GM21423 (cell line): ENCODE results near the gene RIMOC1.

Source experiments
- ATAC-seq: cut with Tn5 transposase; IDR thresholded peaks from one replicate; pipeline ENCODE4 v1.9.1; 2021; ENCODE audit warnings: mild to moderate bottlenecking, moderate library complexity; ENCODE audit not compliant: unreplicated experiment

RIMOC1 gene, protein sequence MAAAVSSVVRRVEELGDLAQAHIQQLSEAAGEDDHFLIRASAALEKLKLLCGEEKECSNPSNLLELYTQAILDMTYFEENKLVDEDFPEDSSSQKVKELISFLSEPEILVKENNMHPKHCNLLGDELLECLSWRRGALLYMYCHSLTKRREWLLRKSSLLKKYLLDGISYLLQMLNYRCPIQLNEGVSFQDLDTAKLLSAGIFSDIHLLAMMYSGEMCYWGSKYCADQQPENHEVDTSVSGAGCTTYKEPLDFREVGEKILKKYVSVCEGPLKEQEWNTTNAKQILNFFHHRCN

DNA sequence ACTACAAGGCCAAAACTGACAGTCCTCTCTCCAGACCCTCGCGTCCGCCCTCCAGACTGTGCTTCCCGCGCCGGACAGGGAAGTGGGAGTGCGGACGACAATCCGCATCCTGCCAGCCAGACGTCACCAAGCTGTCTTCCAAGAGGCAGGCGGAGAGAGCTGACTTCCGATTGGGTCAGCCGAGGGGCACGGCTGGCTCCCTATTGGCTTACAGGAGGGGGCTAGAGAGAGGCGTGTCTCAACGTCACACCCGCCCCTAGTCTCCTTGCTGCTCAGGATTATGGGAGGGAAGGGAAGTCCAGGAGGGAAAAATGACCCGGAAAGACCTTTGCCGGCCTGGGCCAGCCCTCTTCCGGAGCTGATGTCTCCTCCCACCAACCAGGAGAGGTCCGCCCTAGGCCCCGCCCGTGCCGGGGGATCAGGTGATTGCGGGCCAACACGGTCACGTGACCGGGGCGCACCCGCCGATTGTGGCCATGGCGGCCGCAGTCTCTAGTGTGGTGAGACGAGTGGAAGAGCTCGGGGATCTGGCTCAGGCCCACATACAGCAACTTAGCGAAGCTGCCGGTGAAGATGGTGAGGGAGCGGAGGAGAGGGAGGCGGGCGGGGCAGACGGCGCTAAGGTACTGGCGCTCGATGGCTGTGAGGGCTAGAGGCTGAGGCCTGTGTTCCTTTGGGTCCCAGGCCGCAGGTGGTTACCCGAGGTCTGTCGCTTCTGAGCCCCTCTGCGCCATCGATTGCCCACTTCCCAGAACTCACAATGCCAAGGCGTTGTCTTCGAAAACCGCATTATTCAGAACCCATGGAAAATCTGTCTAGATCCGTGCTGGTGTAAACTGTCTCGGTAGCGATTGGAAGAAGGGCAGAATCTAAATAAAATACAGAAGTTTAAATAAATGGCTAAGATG lies at the start of gene RIMOC1:
Gene RIMOC1, plus strand, starts transcription at position 453 of the 908 bp plus-strand sequence. Its CDS starts 24 bp downstream, at position 477.
- ATAC-seq = peak; percentile 98

DNA sequence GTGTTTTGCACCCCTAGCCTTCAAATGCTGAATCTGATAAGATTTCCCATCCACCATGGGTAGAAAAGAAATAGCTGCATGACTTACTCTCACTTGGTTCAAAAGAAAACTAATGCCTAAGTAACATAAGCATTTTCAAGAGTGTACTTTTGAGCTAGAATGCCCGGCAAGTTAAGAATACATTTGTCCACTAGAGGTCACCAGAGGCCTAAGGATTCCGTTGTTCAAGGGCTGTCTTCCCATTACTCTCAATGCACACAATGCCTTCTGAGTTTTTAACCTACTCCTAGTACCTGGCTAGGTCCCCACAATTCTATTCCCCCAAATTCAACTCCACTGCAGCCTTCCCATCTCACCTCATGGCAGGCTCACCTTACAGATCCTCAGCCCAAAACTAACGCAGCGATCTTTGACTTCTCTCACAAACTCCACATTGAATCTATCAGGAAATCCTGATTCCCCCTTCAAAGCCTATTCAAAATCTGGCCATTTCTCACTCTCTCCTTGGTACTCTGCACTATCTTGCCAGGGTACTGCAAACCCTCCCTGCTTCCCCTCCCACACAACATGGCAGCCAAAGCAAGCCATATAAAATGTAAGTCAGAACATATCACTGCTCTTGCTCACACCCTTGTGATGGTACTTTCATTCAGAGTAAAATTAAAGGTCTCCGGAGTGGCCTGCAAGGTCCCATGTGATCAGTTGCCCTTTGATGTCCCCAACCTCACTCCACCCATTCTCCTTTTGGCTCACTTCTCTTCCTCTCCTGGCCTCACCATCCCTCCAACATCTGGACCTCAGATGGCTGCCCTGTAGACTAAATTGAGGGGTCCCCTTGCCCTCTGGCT lies 47.3 kb upstream of the RIMOC1 start:
- ATAC-seq = peak; percentile 87

DNA sequence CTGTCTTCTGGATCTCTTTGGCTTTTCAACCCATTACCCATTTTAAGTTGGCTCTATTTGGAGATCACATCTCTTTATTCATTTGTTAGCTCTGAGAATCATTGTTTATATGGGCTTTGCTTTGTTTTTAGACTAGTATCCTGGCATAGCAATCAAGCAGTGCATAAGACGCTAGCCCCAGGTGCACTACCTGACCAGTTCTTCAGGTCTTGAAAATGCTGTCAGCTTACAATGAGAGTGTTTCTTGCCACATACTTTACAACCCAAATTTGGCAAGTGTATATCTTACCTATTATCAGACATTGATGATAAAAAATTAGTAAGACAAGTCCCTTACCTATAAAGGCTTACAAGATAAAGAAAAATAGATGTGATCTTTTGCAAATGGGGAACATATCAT lies 46.2 kb upstream of the RIMOC1 start:
- no peak for ATAC-seq

DNA sequence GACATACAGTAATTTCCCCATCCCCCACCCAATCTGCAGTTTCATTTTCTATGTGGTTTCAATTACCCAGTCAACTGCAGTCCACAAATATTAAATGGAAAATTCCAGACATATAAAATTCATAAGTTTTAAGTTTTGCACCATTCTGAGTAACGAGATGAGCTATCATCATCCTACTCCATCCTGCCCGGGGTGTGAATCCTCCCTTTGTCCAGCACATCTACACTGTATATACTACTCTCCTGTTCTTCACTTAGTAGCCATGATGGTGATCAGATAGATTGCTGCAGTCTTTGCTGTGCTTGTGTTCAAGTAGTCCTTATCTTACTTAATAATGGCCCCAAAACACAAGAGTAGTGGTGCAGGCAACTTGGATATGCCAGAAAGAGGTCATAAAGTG lies 45.3 kb upstream of the RIMOC1 start:
- no peak for ATAC-seq

DNA sequence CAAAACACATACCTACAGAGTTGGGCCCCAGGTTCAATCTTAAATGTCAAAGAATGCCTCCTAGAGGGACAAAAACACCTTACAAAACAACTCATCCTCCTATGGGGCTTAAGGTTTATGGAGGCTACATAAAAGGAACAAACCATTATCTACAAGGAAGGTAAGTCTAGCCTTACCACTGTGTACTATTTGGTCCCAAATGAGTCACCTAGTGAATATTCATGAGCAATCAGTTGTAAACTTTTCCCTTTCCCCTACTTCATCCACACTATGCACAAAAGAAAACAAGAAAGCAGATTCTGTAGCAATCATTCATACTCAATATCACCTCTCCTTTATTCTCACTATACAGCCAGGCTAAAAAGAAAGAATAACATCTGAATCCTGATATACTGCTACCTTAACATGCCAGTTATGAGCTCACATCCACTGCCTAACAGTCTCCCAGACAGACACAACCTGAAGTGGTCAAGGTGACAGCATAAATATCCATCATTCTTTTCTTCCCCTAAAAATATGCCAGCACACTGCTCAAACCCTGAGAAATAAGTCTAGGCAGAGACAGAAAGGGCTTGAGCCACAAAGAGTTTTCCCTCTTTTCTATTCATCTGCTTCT lies 40.2 kb upstream of the RIMOC1 start:
- peak; percentile 39 for ATAC-seq

DNA sequence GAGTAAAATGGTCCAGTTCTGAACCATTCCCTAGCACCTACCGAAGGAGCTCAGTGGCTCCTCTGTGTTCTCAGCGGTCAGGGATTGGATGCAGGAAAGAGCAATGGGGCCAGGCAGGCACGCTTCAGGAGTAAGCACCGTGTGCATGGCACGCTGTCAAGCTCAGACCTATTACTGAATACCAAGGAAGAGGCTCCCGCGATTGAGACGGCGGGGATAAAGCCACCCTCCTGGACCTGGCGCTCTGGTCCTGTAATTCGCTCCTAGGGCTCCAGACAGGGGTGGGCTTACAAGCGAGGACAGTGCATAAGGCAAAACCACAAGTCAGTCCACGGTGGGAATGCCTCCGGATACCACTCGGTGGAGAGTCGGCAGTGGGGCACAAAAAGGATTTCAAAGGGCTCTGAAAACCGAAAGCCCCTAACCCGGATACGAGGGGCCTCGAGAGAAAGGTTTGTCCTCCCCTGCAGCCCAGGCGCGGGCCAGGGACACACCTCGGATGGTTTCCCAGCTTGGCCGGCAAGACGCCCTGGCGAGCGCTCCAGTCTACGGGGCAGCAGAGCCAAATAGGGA lies 34.9 kb upstream of the RIMOC1 start:
- no peak for ATAC-seq

DNA sequence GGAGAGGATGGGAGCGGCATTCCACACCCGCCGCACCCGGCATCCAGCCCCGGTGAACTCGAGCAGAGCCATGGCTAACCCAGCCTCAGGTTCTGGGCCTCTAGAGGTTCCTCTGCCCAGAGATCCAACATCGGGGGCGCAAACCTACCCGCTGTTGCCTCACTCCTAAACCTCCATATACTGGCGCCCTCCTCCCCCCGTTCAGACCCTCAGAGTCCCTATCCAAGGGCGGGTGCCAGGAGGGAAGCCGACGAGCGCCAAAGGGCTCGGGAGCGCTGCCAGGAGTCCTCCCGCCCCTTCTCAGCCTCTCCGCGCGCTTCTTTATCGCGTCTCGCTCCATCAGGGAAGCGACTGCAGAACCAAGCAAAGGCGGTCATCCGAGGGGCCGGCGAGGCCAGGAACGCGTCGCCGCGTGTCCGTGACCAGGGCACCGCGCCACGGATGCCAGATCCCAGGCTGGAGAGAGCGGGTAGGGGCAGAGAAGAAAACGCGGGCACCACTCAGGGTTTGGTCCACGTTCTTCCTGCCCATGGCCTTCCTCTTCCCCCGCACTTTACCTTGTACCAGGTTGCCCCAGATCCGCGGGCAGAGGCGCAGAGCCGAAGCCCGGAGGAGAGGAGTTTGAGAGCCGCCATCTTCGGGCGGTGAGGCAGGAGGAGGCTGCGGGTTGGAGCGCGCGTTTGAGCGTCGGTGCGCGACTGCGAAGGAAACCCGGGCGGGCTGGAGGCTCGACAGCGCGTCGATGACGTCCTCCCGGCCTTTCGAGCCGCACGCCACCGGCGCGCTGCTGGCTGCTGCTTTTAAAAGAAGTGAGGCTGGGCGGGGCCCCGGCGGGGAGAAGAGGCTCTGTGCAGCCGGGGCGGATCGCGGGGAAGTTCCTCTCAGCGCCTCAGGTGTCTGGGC lies 34.2 kb upstream of the RIMOC1 start, which contains the start of gene OXCT1:
Gene OXCT1, minus strand, starts transcription at position 702 of the 903 bp plus-strand sequence. Its CDS starts 67 bp downstream, at position 635.
- peak; percentile 90 for ATAC-seq

DNA sequence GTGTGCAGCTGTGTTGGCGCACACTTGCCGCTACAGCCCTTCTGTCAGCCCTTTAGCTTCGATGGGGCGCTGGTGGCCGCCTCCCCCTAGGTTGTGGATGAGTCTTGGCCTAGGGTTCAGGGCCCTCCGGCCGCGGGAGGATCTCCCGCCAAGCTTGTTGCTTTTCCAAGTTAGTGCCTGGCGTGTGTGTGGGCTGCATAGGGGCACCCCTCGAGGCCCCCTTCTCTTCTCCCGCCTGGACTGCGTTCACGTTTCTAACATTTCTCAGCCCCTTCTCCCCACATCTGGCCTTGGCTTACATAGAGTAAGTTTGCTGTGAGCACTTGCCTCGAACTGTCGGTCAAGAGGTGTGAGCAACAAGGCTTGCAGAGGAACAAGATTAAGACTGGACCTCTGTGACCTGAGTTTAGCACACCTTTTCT lies 33.5 kb upstream of the RIMOC1 start:
- no peak for ATAC-seq

DNA sequence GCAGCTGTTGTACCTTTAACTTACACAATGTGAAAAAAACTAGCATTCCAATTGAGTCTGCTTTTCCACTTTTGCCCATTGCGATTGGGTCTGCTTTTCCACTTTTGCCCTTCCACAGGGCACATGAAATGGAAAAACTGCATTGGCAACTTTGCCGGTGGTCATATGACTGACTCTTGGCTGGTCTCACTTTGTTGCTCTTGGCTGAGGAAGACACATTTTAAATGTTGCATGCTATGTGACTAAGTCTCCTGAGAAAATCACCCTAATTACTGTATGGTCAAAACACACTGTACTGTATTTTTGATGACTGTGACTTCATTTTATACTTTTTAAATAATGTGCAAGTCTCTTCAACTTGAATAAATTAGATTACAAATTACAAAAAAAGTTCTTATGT lies 32.3 kb upstream of the RIMOC1 start:
- no peak for ATAC-seq

DNA sequence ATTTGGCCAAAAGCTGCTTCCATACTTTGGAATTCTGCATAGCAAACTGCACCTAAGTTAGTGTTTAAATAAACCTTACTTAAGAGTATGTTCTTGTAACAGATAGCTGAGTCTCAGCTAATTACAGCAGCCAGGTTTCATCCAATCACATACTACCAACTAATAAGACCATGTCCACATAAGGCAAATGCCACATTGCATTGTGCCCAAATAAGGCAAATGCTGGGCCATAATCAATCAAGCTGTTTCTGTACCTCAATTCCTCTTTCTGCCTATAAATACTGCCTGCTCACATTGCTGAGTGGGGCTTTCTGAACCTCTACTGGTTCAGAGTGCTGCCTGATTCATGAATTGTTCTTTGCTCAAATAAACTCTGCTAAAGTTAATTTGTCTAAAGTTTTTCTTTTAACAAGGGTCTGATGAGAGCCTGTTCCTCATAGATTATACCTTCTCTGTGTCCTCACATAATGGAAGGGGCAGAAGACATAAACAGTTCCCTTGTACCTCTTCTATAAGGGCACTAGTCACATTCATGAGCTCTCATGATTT lies 29.6 kb upstream of the RIMOC1 start:
- ATAC-seq = no peak

DNA sequence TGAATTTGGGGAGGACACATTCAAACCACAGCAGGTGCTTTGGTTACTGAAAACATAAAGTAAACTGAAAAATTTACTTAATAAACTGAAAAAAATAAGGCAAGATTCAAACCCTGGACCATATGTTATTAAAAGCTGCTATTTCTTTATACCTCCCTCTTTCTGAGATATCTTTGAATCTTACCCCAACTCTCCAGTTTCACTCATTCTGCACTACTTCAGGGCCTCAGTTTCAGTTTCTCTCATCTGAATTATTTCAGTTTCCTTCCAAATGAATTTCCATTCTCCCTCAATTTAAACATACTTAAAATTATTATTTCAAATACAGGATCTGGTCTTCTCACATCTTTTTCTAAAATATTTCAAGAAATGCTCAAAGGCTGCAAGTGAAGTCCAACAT lies 29.0 kb upstream of the RIMOC1 start:
- no peak for ATAC-seq

DNA sequence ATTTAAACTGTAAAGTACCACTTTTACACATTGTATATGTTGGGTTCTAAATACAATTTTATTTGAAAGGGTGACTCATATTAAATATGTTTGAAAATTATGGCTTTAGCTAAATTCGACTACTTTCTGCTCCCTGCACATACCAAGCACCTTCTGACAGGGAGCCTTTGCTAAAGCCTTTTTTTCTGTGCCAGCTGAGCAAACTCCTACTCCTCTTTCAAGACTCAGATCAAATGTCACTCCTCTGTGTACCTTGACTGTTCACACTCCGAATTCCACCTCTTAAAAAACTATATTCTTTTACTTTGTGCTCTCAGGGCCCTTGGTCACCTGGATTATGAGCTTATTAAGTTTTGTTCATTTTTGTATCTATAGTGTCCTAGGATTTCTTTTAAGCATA lies 27.5 kb upstream of the RIMOC1 start:
- no peak for ATAC-seq

DNA sequence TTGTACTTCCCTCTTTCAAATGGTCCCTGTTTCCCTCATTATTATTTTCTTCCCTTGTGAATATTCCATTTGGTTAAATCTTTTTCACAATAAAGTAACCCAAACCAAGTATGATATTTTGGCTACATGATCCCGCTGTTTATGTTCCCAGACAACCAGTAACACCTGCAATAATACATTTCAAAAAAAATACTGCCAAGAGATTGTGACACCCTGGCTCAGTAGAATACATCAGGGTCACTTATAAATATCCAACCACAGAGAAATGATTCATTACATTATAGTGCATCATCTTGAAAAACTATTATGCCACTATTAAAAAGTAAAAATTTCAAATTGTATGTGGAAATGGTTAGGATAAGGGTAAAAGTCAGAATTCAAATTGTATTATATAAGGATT lies 26.7 kb upstream of the RIMOC1 start:
- ATAC-seq = no peak

DNA sequence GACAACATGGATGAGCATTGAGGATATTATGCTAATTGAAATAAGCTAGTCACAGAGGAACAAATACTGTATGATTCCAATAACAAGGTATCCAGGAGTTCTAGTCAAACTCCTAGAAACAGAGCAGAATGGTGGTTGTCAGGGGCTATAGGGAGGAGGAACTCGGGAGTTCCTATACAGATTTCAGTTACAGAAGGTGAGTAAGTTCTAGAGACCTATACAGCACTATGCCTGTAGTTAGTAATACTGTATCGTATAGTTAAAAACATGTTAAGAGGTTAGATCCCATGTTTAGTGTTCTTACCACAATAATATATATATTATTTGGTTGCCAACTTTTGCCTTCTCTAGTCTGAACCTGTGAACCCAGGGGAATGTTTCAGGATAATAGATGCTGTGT lies 26.0 kb upstream of the RIMOC1 start:
- peak; percentile 36 for ATAC-seq

DNA sequence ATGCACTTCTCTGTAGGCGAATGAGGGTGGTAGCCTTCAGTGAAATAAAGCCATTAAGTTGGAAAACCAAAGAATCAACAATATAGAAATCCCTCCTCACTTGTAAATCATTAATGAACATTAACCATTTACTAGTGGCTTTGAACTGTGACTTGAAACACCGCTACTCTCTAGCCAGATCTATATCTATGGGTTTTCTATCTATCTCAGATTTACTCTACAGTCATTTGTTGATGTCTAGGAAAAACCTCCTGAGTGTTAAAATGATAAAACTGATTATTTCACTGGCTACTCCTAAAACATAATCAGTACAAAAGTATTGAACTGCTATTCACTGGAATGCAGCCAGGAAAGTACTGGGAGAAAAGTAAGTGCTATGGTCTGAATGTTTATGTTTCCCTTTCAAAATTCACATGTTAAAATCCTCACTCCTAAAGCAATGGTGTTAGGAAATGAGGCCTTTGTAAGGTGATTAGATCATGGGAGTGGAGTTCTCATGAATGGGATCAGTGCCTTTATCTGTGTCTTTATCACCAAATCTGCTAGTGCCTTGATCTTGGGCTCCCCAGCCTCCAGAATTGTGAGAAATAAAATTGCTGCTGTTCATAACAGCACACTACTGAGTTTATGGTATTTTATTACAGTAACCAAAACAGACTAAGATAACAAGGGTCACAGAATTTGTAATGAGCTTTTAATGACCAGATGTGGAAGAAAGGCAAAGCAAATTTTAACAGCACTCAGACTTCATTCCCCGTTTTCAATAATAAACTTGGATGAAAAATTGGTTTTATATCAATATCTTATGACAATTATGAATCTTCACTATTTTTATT lies 25.3 kb upstream of the RIMOC1 start:
- peak; percentile 72 for ATAC-seq

DNA sequence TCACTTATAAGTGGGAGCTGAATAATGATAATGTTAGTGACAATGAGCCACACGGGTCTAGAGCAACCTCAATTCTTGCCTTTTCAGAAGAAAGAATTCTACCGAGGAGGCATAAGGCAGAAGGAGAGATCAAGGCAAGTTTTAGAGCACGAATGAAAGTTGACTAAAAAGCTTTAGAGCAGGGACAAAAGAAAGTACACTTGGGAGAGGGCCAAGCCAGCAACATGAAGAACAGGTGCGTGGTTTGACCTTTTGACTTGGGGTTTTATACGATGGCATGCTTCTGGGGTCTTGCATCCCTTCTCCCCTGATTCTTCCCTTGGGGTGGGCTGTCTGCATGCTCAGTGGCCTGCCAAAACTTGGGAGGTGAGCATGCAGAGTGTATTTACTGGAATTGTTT lies 21.4 kb upstream of the RIMOC1 start:
- ATAC-seq = no peak

DNA sequence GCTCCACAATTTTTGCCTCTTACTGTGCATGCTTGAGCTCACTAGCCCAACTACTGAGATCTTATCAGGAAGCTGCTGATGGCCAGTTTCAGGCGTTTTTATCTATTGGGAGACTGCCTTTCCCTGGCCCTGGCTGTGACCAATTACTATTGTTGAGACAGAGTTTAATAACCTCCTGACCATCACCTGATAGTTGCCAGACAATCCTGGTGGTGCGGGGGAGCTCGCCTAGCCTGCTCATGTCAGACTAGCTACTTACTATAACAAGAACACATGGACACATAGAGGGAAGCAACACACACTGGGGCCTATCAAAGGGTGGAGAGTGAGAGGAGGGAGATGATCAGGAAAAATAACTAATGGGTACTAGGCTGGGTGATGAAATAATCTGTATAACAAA lies 20.9 kb upstream of the RIMOC1 start:
- no peak for ATAC-seq

DNA sequence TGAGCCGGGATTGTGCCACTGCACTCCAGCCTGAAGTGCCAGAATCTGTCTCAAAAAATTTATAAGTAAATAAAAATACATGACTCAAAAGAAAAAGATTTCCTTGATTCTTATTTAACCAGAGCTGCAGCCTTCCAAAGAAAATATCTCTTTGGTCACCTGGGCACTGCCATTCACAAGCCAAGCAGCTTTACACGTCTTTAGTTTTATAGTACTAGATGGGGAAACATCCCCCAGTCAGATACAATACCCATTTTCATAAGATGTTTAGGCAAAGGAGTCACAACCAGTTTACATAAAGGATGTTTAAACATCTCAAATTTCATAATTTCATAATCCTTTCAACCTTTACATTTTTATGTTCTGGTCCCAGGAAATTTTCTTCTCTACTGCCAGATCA lies 20.2 kb upstream of the RIMOC1 start:
- no peak for ATAC-seq
